HT1080 (cell line): ENCODE results near the gene ADM5. TPM values are rescaled to one million over a fixed set of nuclear protein-coding genes. Genes with fewer than 3 reads are reported as not detected.

ENCODE experiments used
- DNase-seq: peaks from one replicate; pipeline ENCODE4 v3.0.0-alpha.2; 2015; ENCODE audit warnings: low read depth
- polyA plus RNA-seq, 2 experiments: library from polyadenylated mRNA; depleted of rRNA; stranded (reverse); fragments of >200 nt; gene quantifications; 2 replicates each; pipeline ENCODE4 v1.2.3, GENCODE V29; 2015
- total RNA-seq: library from RNA; depleted of rRNA; stranded (reverse); fragments of >200 nt; shearing (Covaris generic); gene quantifications from 2 replicates; pipeline ENCODE4 v1.2.3, GENCODE V29; 2014; rRNA removed

Gene ADM5
- total RNA-seq, result 9.6 and 11.1 TPM in 2 replicates
- polyA plus RNA-seq (2015; cell fraction: cytosol; rRNA removed), result 3.7 TPM in 2 replicates
- 29.3 TPM in 2 replicates for polyA plus RNA-seq (2015; cell fraction: nucleus; rRNA removed)

- DNase-seq, result no peak
These were observed at the start of gene ADM5 for GRCh38 chr19:49689133-49690078. TSS of gene ADM5 (plus strand) at chr19:49689594. CDS start at chr19:49689838, 244 bp downstream.

- DNase-seq, result peak; percentile 100
These were observed 49.1 kb upstream of the ADM5 start, which contains the start of gene RRAS for GRCh38 chr19:49640113-49640898. TSS of gene RRAS (minus strand) at chr19:49640143. CDS start at chr19:49640098, 45 bp downstream.

GRCh38 chr19:49641688-49642491 lies 47.5 kb upstream of the ADM5 start, which contains the start of gene SCAF1:
TSS of gene SCAF1 (plus strand) at chr19:49642209. CDS start at chr19:49645027, 2,818 bp downstream.
- DNase-seq, result peak; percentile 100

GRCh38 chr19:49642492-49643035 lies 46.8 kb upstream of the ADM5 start:
- no peak for DNase-seq

GRCh38 chr19:49643466-49643865 lies 45.9 kb upstream of the ADM5 start:
- no peak for DNase-seq

GRCh38 chr19:49645592-49645991 lies 43.8 kb upstream of the ADM5 start:
- DNase-seq, result no peak

GRCh38 chr19:49645995-49646394 lies 43.4 kb upstream of the ADM5 start:
- DNase-seq, result no peak

GRCh38 chr19:49646586-49646985 lies 42.8 kb upstream of the ADM5 start:
- DNase-seq, result no peak

- DNase-seq, result no peak
These were observed 38.2 kb upstream of the ADM5 start for GRCh38 chr19:49651029-49651819.

- DNase-seq, result no peak
These were observed 37.4 kb upstream of the ADM5 start for GRCh38 chr19:49651820-49652550.

GRCh38 chr19:49652551-49653465 lies 36.6 kb upstream of the ADM5 start:
- no peak for DNase-seq

- DNase-seq, result no peak
These were observed 36.0 kb upstream of the ADM5 start for GRCh38 chr19:49653466-49653806.

GRCh38 chr19:49654581-49654980 lies 34.8 kb upstream of the ADM5 start:
- no peak for DNase-seq

GRCh38 chr19:49655570-49656455 lies 33.6 kb upstream of the ADM5 start:
- DNase-seq, result no peak

- no peak for DNase-seq
These were observed 32.8 kb upstream of the ADM5 start for GRCh38 chr19:49656456-49657109.

GRCh38 chr19:49657493-49658138 lies 31.8 kb upstream of the ADM5 start:
- no peak for DNase-seq
